Natural killer cell (primary cell): Measurements from ENCODE around the gene COL25A1. TPM values are rescaled to one million over a fixed set of nuclear protein-coding genes. Genes with fewer than 3 reads are reported as not detected.

ENCODE experiments used
- ATAC-seq, 3 donors: fragments of 150-1000 bp in 2 of 3; fragments of 200-7000 bp in 1 of 3; cut with Tn5 transposase; 1 replicate in 1 of 3; 2 replicates in 2 of 3; pipeline ENCODE4 v1.10.0; 2021; ENCODE audit warnings: mild to moderate bottlenecking in 2 of 3, moderate library complexity in 2 of 3
- DNase-seq, 2 donors: peaks; one replicate each; pipeline versions ENCODE4 v3.0.0 to v3.0.0-alpha.2; 2013 to 2021; ENCODE audit warnings: mixed read lengths in 1 of 2
- H3K27ac ChIP-seq: one replicate; pipeline ENCODE4 v1.5.1; 2013; ENCODE audit warnings: mild to moderate bottlenecking, low read length
- H3K27me3 ChIP-seq: one replicate; pipeline ENCODE4 v1.6.1; 2013; ENCODE audit warnings: low read length; ENCODE audit not compliant: control insufficient read depth, insufficient read depth
- H3K36me3 ChIP-seq: one replicate; pipeline ENCODE4 v1.6.1; 2013; ENCODE audit warnings: low read length; ENCODE audit not compliant: control insufficient read depth, insufficient read depth
- H3K4me1 ChIP-seq: one replicate; pipeline ENCODE4 v1.6.1; 2013; ENCODE audit warnings: low read length; ENCODE audit not compliant: control insufficient read depth, insufficient read depth
- H3K4me3 ChIP-seq: one replicate; pipeline ENCODE4 v1.5.1; 2013; ENCODE audit warnings: low read length
- H3K9me3 ChIP-seq: one replicate; pipeline ENCODE4 v1.6.1; 2013; ENCODE audit warnings: low read length; ENCODE audit not compliant: control insufficient read depth, insufficient read depth
- H3K27ac Mint-ChIP-seq, 2 donors: one replicate each; pipeline ENCODE4 v1.8.0; 2022; ENCODE audit warnings: mild to moderate bottlenecking in 2 of 2, mixed read lengths in 2 of 2, moderate library complexity in 1 of 2
- H3K27me3 Mint-ChIP-seq, 2 donors: one replicate each; pipeline ENCODE4 v1.8.0; 2022; ENCODE audit warnings: low read depth in 2 of 2, mixed read lengths in 2 of 2
- H3K36me3 Mint-ChIP-seq: one replicate; pipeline ENCODE4 v1.8.0; 2022; ENCODE audit warnings: mixed read lengths
- H3K4me1 Mint-ChIP-seq, 2 donors: one replicate each; pipeline ENCODE4 v1.8.0; 2022; ENCODE audit warnings: mixed read lengths in 2 of 2
- H3K4me3 Mint-ChIP-seq: one replicate; pipeline ENCODE4 v1.8.0; 2022; ENCODE audit warnings: mild to moderate bottlenecking, moderate library complexity, mixed read lengths
- H3K9me3 Mint-ChIP-seq, 2 donors: one replicate each; pipeline ENCODE4 v1.8.0; 2022; ENCODE audit warnings: mixed read lengths in 2 of 2
- WGBS: methylation state at CpG from one replicate; pipeline ENCODE4 v1.1.7; 2013; ENCODE audit warnings: missing lambda C conversion rate; ENCODE audit not compliant: insufficient coverage; 5-methylcytosine and 5-hydroxymethylcytosine counted together
- intact Hi-C: fragments of 100-400 bp; cut with micrococcal nuclease; formaldehyde crosslinking; loops from one replicate; pipeline ENCODE4 v1.14.2; 2022
- total RNA-seq, 4 donors: library from RNA; stranded (reverse); fragments of 120-200 nt in 1 of 4; gene quantifications; one replicate each; pipeline versions ENCODE4 v1.2.3 to v1.2.4, GENCODE V29; 2013 to 2022
- TF ChIP-seq, protein P1 (sequence below): fragments of 200-600 bp; IDR thresholded peaks from one replicate; pipeline ENCODE4 v1.8.0; 2022; ENCODE audit warnings: antibody characterized with exemption

The COL25A1 gene
- total RNA-seq, 3 donors from 2014 or later (not counting 1 experiment from before 2014, with no cell fraction given): 0.08 TPM; not detected in 2

DNA sequence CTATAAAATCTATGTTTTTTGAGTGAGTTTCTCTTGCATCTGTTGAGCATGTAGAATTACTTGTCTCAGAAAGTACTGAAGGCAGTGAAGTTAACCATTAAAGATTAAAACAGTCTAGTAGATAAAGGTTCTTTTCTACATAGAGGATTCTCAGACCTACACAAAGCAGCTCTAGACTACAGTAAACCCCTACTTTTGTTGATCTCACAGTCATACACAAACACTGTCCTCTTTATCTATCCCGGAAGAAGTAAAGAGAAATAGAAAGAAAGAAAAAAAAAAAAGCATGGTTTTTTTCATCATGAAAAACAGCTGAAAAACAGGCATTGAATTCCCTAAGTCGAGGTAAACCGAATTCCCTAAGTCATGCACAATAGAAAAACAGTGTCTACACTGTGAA is 58.6 kb downstream of the COL25A1 start:
- no peaks in the 10 kb centered on the region for H3K4me1 Mint-ChIP-seq
- DNase-seq: no peak
- H3K4me3 Mint-ChIP-seq: no peak overlapping the region
- H3K27ac ChIP-seq: no peak overlapping the region
- no peaks in the 10 kb centered on the region for H3K36me3 Mint-ChIP-seq
- H3K36me3 ChIP-seq: no peaks in the 10 kb centered on the region
- no peaks in the 10 kb centered on the region for H3K4me1 ChIP-seq
- H3K9me3 Mint-ChIP-seq: no peaks in the 10 kb centered on the region
- intact Hi-C loops: no loop called here
- TF ChIP-seq, protein P1, sequence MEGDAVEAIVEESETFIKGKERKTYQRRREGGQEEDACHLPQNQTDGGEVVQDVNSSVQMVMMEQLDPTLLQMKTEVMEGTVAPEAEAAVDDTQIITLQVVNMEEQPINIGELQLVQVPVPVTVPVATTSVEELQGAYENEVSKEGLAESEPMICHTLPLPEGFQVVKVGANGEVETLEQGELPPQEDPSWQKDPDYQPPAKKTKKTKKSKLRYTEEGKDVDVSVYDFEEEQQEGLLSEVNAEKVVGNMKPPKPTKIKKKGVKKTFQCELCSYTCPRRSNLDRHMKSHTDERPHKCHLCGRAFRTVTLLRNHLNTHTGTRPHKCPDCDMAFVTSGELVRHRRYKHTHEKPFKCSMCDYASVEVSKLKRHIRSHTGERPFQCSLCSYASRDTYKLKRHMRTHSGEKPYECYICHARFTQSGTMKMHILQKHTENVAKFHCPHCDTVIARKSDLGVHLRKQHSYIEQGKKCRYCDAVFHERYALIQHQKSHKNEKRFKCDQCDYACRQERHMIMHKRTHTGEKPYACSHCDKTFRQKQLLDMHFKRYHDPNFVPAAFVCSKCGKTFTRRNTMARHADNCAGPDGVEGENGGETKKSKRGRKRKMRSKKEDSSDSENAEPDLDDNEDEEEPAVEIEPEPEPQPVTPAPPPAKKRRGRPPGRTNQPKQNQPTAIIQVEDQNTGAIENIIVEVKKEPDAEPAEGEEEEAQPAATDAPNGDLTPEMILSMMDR: no peak
- H3K4me3 ChIP-seq: no peak overlapping the region
- no peaks in the 10 kb centered on the region for H3K9me3 ChIP-seq
- WGBS: 73% methylated on average over 2 of the region's 3 CpGs
- H3K27ac Mint-ChIP-seq: no peak overlapping the region
- peaks cover 7 to 22% of the 10 kb centered on the region in 2 donors for H3K27me3 Mint-ChIP-seq
- ATAC-seq: no peak
- no peaks in the 10 kb centered on the region for H3K27me3 ChIP-seq

GRCh38 chr4:109238746-109239145 is 63.7 kb downstream of the COL25A1 start:
- no peak overlapping the region for H3K27ac Mint-ChIP-seq
- Histone ChIP-seq H3K36me3 (no peaks in the 10 kb centered on the region), H3K9me3 (no peaks in the 10 kb centered on the region), H3K4me1 (no peaks in the 10 kb centered on the region), H3K27me3 (peaks cover 2% of the 10 kb centered on the region), H3K27ac (no peak overlapping the region), H3K4me3 (no peak overlapping the region)
- no peak for ATAC-seq
- peaks cover 0 to 2% of the 10 kb centered on the region in 2 donors for H3K9me3 Mint-ChIP-seq
- no peaks in the 10 kb centered on the region for H3K4me1 Mint-ChIP-seq
- H3K4me3 Mint-ChIP-seq: no peak overlapping the region
- TF ChIP-seq, protein P1: no peak
- intact Hi-C loops: no loop called here
- peaks cover 3 to 13% of the 10 kb centered on the region in 2 donors for H3K27me3 Mint-ChIP-seq
- H3K36me3 Mint-ChIP-seq: no peaks in the 10 kb centered on the region
- no peak for DNase-seq
- 31% methylated on average over 1 of the region's 2 CpGs for WGBS

DNA sequence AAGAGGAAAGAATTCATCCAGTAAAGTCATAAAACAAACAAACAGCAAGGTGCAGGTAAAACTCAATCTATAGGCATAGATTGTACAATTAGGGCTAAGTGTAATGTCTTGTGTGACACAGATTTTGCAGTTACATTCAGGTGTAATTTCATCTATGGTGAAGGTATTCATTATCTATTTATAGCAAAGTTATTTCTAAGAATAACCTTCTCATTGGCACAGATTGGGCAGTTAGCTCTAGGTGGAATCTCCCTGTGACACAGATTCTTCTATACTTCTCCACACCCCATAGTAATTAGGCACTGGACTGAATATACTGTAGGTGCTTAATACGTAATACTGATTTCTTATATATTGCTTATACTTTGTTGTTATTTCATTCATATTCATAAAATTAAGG is 66.8 kb downstream of the COL25A1 start:
- WGBS: no CpG with 5 or more reads among the region's 1 CpG
- no peak overlapping the region for H3K27ac Mint-ChIP-seq
- no peaks in the 10 kb centered on the region for H3K27me3 Mint-ChIP-seq
- TF ChIP-seq, protein P1: no peak
- DNase-seq: no peak
- ATAC-seq: no peak
- Histone ChIP-seq H3K27ac (no peak overlapping the region), H3K4me1 (no peaks in the 10 kb centered on the region), H3K4me3 (no peak overlapping the region), H3K36me3 (no peaks in the 10 kb centered on the region), H3K9me3 (no peaks in the 10 kb centered on the region), H3K27me3 (peaks cover 2% of the 10 kb centered on the region)
- no peak overlapping the region for H3K4me3 Mint-ChIP-seq
- H3K36me3 Mint-ChIP-seq: no peaks in the 10 kb centered on the region
- H3K4me1 Mint-ChIP-seq: no peaks in the 10 kb centered on the region
- H3K9me3 Mint-ChIP-seq: peaks cover 0 to 2% of the 10 kb centered on the region in 2 donors
- intact Hi-C loops: no loop called here

DNA sequence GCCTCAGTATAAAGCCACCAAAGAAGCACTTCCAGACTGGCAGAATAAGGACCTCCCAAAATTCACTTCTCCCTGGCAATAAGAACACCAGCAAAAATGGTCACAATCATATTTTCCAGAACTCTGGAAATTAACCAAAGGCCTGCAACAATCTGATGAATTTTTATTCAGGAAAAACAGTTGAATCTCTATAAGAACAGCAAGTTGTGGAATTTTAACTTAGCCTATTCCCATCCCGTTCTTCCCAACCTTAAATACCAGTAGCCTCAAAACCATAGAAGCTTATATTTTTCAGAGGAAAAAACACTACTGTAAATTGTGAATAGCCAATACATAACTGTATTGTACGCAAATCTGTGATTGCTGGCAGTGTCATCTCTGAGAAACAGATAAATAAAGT is 67.9 kb downstream of the COL25A1 start:
- H3K4me3 Mint-ChIP-seq: no peak overlapping the region
- no peak overlapping the region for H3K27ac ChIP-seq
- H3K4me1 Mint-ChIP-seq: no peaks in the 10 kb centered on the region
- no peaks in the 10 kb centered on the region for H3K4me1 ChIP-seq
- WGBS: 75% methylated on average over 1 of the region's 2 CpGs
- no peak overlapping the region for H3K4me3 ChIP-seq
- intact Hi-C loops: no loop called here
- H3K9me3 Mint-ChIP-seq: peaks cover 0 to 2% of the 10 kb centered on the region in 2 donors
- no peaks in the 10 kb centered on the region for H3K36me3 Mint-ChIP-seq
- H3K36me3 ChIP-seq: no peaks in the 10 kb centered on the region
- TF ChIP-seq, protein P1: no peak
- no peaks in the 10 kb centered on the region for H3K9me3 ChIP-seq
- peaks cover 2% of the 10 kb centered on the region for H3K27me3 ChIP-seq
- no peak for ATAC-seq
- no peak for DNase-seq
- peaks cover 0 to 5% of the 10 kb centered on the region in 2 donors for H3K27me3 Mint-ChIP-seq
- no peak overlapping the region for H3K27ac Mint-ChIP-seq
